B cell (primary cell): Measurements from ENCODE around the gene BAZ1B. TPM values are rescaled to one million over a fixed set of nuclear protein-coding genes. Genes with fewer than 3 reads are reported as not detected.

Experiments used
- ATAC-seq: fragments of 200-7000 bp; cut with Tn5 transposase; one replicate; pipeline ENCODE4 v1.10.0; 2021; ENCODE audit warnings: low read depth, mild to moderate bottlenecking, moderate number of reproducible peaks, moderate library complexity
- CTCF ChIA-PET: fragments of 350-600 bp; sonication (Branson Sonifier 250); formaldehyde crosslinking; loops from one replicate; lab custom pipeline; 2021; ENCODE audit warnings: antibody characterized with exemption, inconsistent platforms; lab: Charles Lee
- POLR2A ChIA-PET: fragments of 350-600 bp; sonication (Branson Sonifier 250); formaldehyde crosslinking; loops from one replicate; lab custom pipeline; 2021; ENCODE audit warnings: antibody characterized with exemption; lab: Charles Lee
- DNase-seq: peaks from one replicate; pipeline ENCODE4 v3.0.0; 2013
- H2AFZ ChIP-seq: 2 replicates; pipeline ENCODE4 v1.6.1; 2012; ENCODE audit warnings: mild to moderate bottlenecking, low read depth, low read length; ENCODE audit not compliant: insufficient read depth, poor library complexity, severe bottlenecking
- H3K27ac ChIP-seq, 2 donors: 1 replicate in 1 of 2; 2 replicates in 1 of 2; pipeline ENCODE4 v1.5.1; 2012 to 2013; ENCODE audit warnings: low read length in 2 of 2, mild to moderate bottlenecking in 2 of 2, moderate library complexity in 1 of 2
- H3K27me3 ChIP-seq, 4 experiments: fragments of 200-600 bp in 1 of 4; sonication (generic) in 1 of 4; replicated peaks in 1 of 4; 1 replicate in 2 of 4; 2 replicates in 2 of 4; pipeline versions ENCODE4 v1.6.1 to v1.7.0; 2013 to 2016; ENCODE audit warnings: low read length in 3 of 4, mild to moderate bottlenecking in 2 of 4, mixed read lengths in 1 of 4, moderate library complexity in 1 of 4; ENCODE audit not compliant: insufficient read depth in 4 of 4, control insufficient read depth in 3 of 4; ENCODE audit errors: control extremely low read depth in 1 of 4
- H3K36me3 ChIP-seq, 2 experiments: replicated peaks in 1 of 2; 1 replicate in 1 of 2; 2 replicates in 1 of 2; pipeline versions ENCODE4 v1.6.1 to v1.7.1; 2013; ENCODE audit warnings: low read length in 1 of 2; ENCODE audit not compliant: insufficient read depth in 2 of 2, control insufficient read depth in 1 of 2; ENCODE audit errors: control extremely low read depth in 1 of 2, extremely low read depth in 1 of 2
- H3K4me1 ChIP-seq, 2 donors: fragments of 200-600 bp in 1 of 2; sonication (generic) in 1 of 2; 1 replicate in 1 of 2; 2 replicates in 1 of 2; pipeline versions ENCODE4 v1.5.1 to v1.6.1; 2013 to 2017; ENCODE audit warnings: low read length in 2 of 2; ENCODE audit not compliant: control insufficient read depth in 2 of 2, insufficient read depth in 2 of 2
- H3K4me2 ChIP-seq: replicated peaks from 2 replicates; pipeline ENCODE3; 2012; ENCODE audit warnings: mild to moderate bottlenecking, low read depth, low read length; ENCODE audit not compliant: poor library complexity, severe bottlenecking
- H3K4me3 ChIP-seq, 5 experiments: fragments of 200-600 bp in 1 of 5; sonication (generic) in 1 of 5; 1 replicate in 3 of 5; 2 replicates in 2 of 5; pipeline versions ENCODE4 v1.5.1 to v1.7.0; 2011 to 2016; ENCODE audit warnings: low read length in 4 of 5, mild to moderate bottlenecking in 4 of 5, low read depth in 2 of 5, control low read depth in 1 of 5, moderate library complexity in 1 of 5; ENCODE audit not compliant: insufficient read depth in 1 of 5; ENCODE audit errors: control extremely low read depth in 1 of 5, extremely low read depth in 1 of 5
- H3K79me2 ChIP-seq: fragments of 200-600 bp; sonication (generic); one replicate; pipeline ENCODE4 v1.6.0; 2016; ENCODE audit warnings: low read length; ENCODE audit not compliant: control insufficient read depth, insufficient read depth
- H3K9ac ChIP-seq: fragments of 200-600 bp; sonication (generic); 2 replicates; pipeline ENCODE4 v1.6.1; 2017; ENCODE audit warnings: mild to moderate bottlenecking, low read length, moderate library complexity
- H3K9me3 ChIP-seq, 3 donors: one replicate each; pipeline versions ENCODE4 v1.6.1 to v1.7.1; 2013; ENCODE audit warnings: low read length in 2 of 3; ENCODE audit not compliant: control insufficient read depth in 2 of 3, insufficient read depth in 1 of 3; ENCODE audit errors: control extremely low read depth in 1 of 3
- H4K20me1 ChIP-seq: 2 replicates; pipeline ENCODE4 v1.6.0; 2012; ENCODE audit warnings: mild to moderate bottlenecking, low read length; ENCODE audit not compliant: insufficient read depth, control insufficient read depth, poor library complexity, severe bottlenecking
- H3K27ac Mint-ChIP-seq: one replicate; pipeline ENCODE4 v1.8.0; 2021; ENCODE audit warnings: mixed read lengths
- H3K27me3 Mint-ChIP-seq: one replicate; pipeline ENCODE4 v1.8.0; 2021; ENCODE audit warnings: mixed read lengths
- H3K4me1 Mint-ChIP-seq: one replicate; pipeline ENCODE4 v1.8.0; 2021; ENCODE audit warnings: mixed read lengths
- H3K4me3 Mint-ChIP-seq: one replicate; pipeline ENCODE4 v1.8.0; 2021; ENCODE audit warnings: mixed read lengths
- H3K9me3 Mint-ChIP-seq: one replicate; pipeline ENCODE4 v1.8.0; 2022; ENCODE audit warnings: mixed read lengths; ENCODE audit not compliant: insufficient read depth
- EZH2 ChIP-seq: IDR thresholded peaks from 2 replicates; pipeline ENCODE4 v1.6.1; 2012; ENCODE audit warnings: borderline replicate concordance, low read depth, mild to moderate bottlenecking, moderate library complexity, low read length; ENCODE audit not compliant: insufficient read depth, poor library complexity, severe bottlenecking
- WGBS: methylation state at CpG from one replicate; pipeline ENCODE4 v1.1.5; 2013; ENCODE audit warnings: missing lambda C conversion rate; ENCODE audit not compliant: insufficient coverage; 5-methylcytosine and 5-hydroxymethylcytosine counted together
- intact Hi-C: fragments of 100-400 bp; cut with micrococcal nuclease; formaldehyde crosslinking; loops from one replicate; pipeline ENCODE4 v1.10.0; 2022
- polyA plus RNA-seq: library from polyadenylated mRNA; depleted of rRNA; stranded (reverse); fragments of >200 nt; gene quantifications from 2 replicates; pipeline ENCODE4 v1.2.3, GENCODE V29; 2012
- total RNA-seq, 2 donors: library from RNA; stranded (reverse); fragments of 120-200 nt in 1 of 2; gene quantifications; 1 replicate in 1 of 2; 2 replicates in 1 of 2; pipeline versions ENCODE4 v1.2.3 to v1.2.4, GENCODE V29; 2013 to 2022
- TF ChIP-seq, protein P1 (sequence below): fragments of 200-600 bp; IDR thresholded peaks from one replicate; pipeline ENCODE4 v1.8.0; 2022; ENCODE audit warnings: antibody characterized with exemption, mild to moderate bottlenecking

BAZ1B gene
- total and polyA plus RNA-seq, 2 donors (not counting 1 experiment from before 2014, with no cell fraction given) = 17.2 to 68.1 TPM

DNA sequence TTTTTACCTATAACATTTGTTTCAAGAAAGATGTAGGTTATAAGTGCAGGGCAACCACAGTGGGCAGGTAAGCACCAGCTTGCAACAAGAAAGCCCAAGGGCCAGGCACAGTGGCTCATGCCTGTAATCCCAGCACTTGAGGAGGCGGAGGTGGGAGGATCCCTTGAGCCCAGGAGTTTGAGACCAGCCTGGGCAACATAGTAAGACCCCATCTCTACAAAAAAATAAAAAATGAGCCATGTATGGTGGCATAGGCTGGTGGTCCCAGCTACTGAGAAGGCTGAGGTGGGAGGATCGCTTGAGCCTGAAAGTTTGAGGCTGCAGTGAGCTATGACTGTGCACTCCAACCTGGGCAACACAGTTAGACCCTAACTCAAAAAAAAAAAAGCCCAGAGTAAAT, 22.6 kb upstream of the BAZ1B start:
- ChIA-PET CTCF (no interaction called here), POLR2A (no interaction called here)

DNA sequence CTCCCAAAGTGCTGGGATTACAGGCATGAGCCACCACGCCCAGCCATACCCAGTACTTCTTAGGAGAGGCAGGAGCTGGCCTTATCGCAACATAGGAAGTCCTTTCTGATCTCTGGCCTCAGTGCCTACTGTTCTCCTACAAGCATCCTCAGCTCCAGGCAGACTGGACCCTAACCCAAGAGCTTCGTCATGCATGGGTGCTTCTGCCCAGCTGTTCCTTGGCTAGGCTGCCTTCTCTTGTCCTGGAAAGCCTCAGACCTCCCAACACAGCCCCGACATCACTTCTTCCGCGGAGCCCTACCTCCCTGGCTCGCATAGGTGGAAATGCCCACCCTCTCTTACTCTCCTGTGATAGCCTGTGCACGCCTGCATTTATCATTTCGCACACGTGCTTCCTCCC, 19.6 kb upstream of the BAZ1B start:
- Mint-ChIP-seq H3K4me1 (peaks cover 2% of the 10 kb centered on the region), H3K4me3 (no peak overlapping the region), H3K9me3 (no peaks in the 10 kb centered on the region), H3K27me3 (no peaks in the 10 kb centered on the region), H3K27ac (no peak overlapping the region)
- DNase-seq = no peak
- 84% methylated on average over 9 of the region's 10 CpGs for WGBS
- Histone ChIP-seq H3K4me3 (no peak overlapping the region), H3K9ac (no peak overlapping the region), H2AFZ (no peak overlapping the region), H3K4me2 (no peak overlapping the region), H3K4me1 (no peaks in the 10 kb centered on the region), H3K36me3 (peaks cover 0 to 64% of the 10 kb centered on the region in 2 experiments), H4K20me1 (peaks cover 54% of the 10 kb centered on the region), H3K9me3 (no peaks in the 10 kb centered on the region), H3K27me3 (no peaks in the 10 kb centered on the region), H3K27ac (no peak overlapping the region), H3K79me2 (peaks cover 68% of the 10 kb centered on the region)
- TF ChIP-seq EZH2 = no peak
- TF ChIP-seq, protein P1, sequence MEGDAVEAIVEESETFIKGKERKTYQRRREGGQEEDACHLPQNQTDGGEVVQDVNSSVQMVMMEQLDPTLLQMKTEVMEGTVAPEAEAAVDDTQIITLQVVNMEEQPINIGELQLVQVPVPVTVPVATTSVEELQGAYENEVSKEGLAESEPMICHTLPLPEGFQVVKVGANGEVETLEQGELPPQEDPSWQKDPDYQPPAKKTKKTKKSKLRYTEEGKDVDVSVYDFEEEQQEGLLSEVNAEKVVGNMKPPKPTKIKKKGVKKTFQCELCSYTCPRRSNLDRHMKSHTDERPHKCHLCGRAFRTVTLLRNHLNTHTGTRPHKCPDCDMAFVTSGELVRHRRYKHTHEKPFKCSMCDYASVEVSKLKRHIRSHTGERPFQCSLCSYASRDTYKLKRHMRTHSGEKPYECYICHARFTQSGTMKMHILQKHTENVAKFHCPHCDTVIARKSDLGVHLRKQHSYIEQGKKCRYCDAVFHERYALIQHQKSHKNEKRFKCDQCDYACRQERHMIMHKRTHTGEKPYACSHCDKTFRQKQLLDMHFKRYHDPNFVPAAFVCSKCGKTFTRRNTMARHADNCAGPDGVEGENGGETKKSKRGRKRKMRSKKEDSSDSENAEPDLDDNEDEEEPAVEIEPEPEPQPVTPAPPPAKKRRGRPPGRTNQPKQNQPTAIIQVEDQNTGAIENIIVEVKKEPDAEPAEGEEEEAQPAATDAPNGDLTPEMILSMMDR = no peak
- POLR2A ChIA-PET = no interaction called here
- no peak for ATAC-seq
- intact Hi-C loops = no loop called here
- CTCF ChIA-PET = interaction anchor here (0.5 kb wide), 1 partner anchor 209 kb away, joined by 3 read pairs; no protein-coding TSS in a partner anchor

More for the DNA sequence above, 22.6 kb upstream of the BAZ1B start:
- Histone ChIP-seq H3K4me3 (no peak overlapping the region), H4K20me1 (peaks cover 71% of the 10 kb centered on the region), H3K4me2 (no peak overlapping the region), H3K79me2 (peaks cover 89% of the 10 kb centered on the region), H3K27ac (no peak overlapping the region), H3K9ac (no peak overlapping the region), H3K27me3 (no peaks in the 10 kb centered on the region), H3K4me1 (no peaks in the 10 kb centered on the region), H3K36me3 (peaks cover 0 to 49% of the 10 kb centered on the region in 2 experiments), H3K9me3 (no peaks in the 10 kb centered on the region), H2AFZ (no peak overlapping the region)
- no peak for ATAC-seq
- no peaks in the 10 kb centered on the region for H3K9me3 Mint-ChIP-seq
- no peak overlapping the region for H3K27ac Mint-ChIP-seq
- no peak for DNase-seq
- TF ChIP-seq, protein P1 = no peak
- TF ChIP-seq EZH2 = no peak
- H3K27me3 Mint-ChIP-seq = no peaks in the 10 kb centered on the region
- intact Hi-C loops = no loop called here
- peaks cover 7% of the 10 kb centered on the region for H3K4me1 Mint-ChIP-seq
- WGBS = no CpG with 5 or more reads among the region's 2 CpGs
- H3K4me3 Mint-ChIP-seq = no peak overlapping the region
